T-helper 1 cell treated with Interleukin-12 subunit alpha and Interleukin-12 subunit beta and Interleukin-4 antibody, amounts not matched to agents 30 ng/mL and 1 ng/mL, for 36 hours (primary cell): Measurements from ENCODE around the gene AGPAT4. TPM values are rescaled to one million over a fixed set of nuclear protein-coding genes. Genes with fewer than 3 reads are reported as not detected.

Experiments used
- intact Hi-C: fragments of 100-400 bp; cut with micrococcal nuclease; formaldehyde crosslinking; loops from one replicate; pipeline ENCODE4 v1.15.1; 2024
- total RNA-seq: library from RNA; stranded (reverse); gene quantifications from 2 replicates; pipeline ENCODE4 v1.2.3, GENCODE V29; 2022

AGPAT4 gene
- total RNA-seq, 1 donor from 2014 or later: 20.7 TPM

GRCh38 chr6:161142957-161143296 lies 130.9 kb downstream of the AGPAT4 start:
- intact Hi-C loops: no loop called here

- intact Hi-C loops: no loop called here
These were observed 132.7 kb downstream of the AGPAT4 start for GRCh38 chr6:161141173-161141572.

- intact Hi-C loops: no loop called here
These were observed 133.3 kb downstream of the AGPAT4 start for GRCh38 chr6:161140554-161140875.

GRCh38 chr6:161139766-161140553 lies 133.9 kb downstream of the AGPAT4 start:
- intact Hi-C loops: no loop called here

- intact Hi-C loops: no loop called here
These were observed 134.5 kb downstream of the AGPAT4 start for GRCh38 chr6:161139304-161139765.

GRCh38 chr6:161138543-161139303 lies 135.1 kb downstream of the AGPAT4 start:
- intact Hi-C loops: no loop called here

GRCh38 chr6:161137839-161138542 lies 135.9 kb downstream of the AGPAT4 start:
- intact Hi-C loops: no loop called here

- intact Hi-C loops: no loop called here
These were observed 136.5 kb downstream of the AGPAT4 start for GRCh38 chr6:161137320-161137719.

GRCh38 chr6:161136655-161137054 lies 137.2 kb downstream of the AGPAT4 start:
- intact Hi-C loops: no loop called here

GRCh38 chr6:161135695-161136591 lies 137.9 kb downstream of the AGPAT4 start:
- intact Hi-C loops: no loop called here

GRCh38 chr6:161134550-161135298 lies 139.1 kb downstream of the AGPAT4 start:
- intact Hi-C loops: no loop called here

GRCh38 chr6:161133963-161134362 lies 139.9 kb downstream of the AGPAT4 start:
- intact Hi-C loops: no loop called here

- intact Hi-C loops: no loop called here
These were observed 141.5 kb downstream of the AGPAT4 start for GRCh38 chr6:161132384-161132783.

GRCh38 chr6:161130967-161131766 lies 142.7 kb downstream of the AGPAT4 start:
- intact Hi-C loops: no loop called here

- intact Hi-C loops: no loop called here
These were observed 143.3 kb downstream of the AGPAT4 start for GRCh38 chr6:161130541-161130940.

- intact Hi-C loops: loop anchor here (1.0 to 5.0 kb wide), 3 partner anchors 17 to 144 kb away; partner anchors contain the start of gene AGPAT4
These were observed 145.1 kb downstream of the AGPAT4 start for GRCh38 chr6:161128680-161129196.

- intact Hi-C loops: loop anchor here (1.0 to 5.0 kb wide), 3 partner anchors 17 to 144 kb away; partner anchors contain the start of gene AGPAT4
These were observed 145.6 kb downstream of the AGPAT4 start for GRCh38 chr6:161128230-161128629.

- intact Hi-C loops: loop anchor here (5.0 kb wide), 1 partner anchor 145 kb away; the partner anchor contains the start of gene AGPAT4
These were observed 146.7 kb downstream of the AGPAT4 start for GRCh38 chr6:161127071-161127740.
